PC-9 (cell line): ENCODE results near the gene NUDCD2. TPM values are rescaled to one million over a fixed set of nuclear protein-coding genes. Genes with fewer than 3 reads are reported as not detected.
"Not testable (repeated sequence)": the region's sequence is repeated elsewhere in the genome, so short reads cannot be mapped to it uniquely, and the experiment has no call there.

Experiments
- BruUV-seq: library from RNA; stranded (reverse); fragments of 400-500 nt; replicated peaks from 2 replicates; lab custom pipeline; 2021; lab: Mats Ljungman, UMichigan
- CTCF ChIA-PET: fragments of 300-600 bp; sonication (Branson Sonifier 250); formaldehyde crosslinking; loops from one replicate; lab custom pipeline; 2022; ENCODE audit warnings: antibody characterized with exemption; lab: Charles Lee
- POLR2A ChIA-PET: fragments of 300-600 bp; sonication (Branson Sonifier 250); formaldehyde crosslinking; loops from one replicate; lab custom pipeline; 2022; ENCODE audit warnings: antibody characterized with exemption; ENCODE audit not compliant: unreplicated experiment; lab: Charles Lee
- DNase-seq, 2 experiments: peaks; one replicate each; pipeline versions ENCODE4 v3.0.0 to v3.0.0-alpha.2; 2015 to 2022; ENCODE audit warnings: mixed read lengths in 1 of 2
- H2AFZ ChIP-seq: fragments of 200-600 bp; sonication (generic); 2 replicates; pipeline ENCODE4 v1.8.1; 2017; ENCODE audit warnings: antibody characterized with exemption
- H3F3A ChIP-seq: fragments of 200-600 bp; sonication (generic); 2 replicates; pipeline ENCODE4 v1.8.1; 2017; ENCODE audit warnings: antibody characterized with exemption, mild to moderate bottlenecking, low read depth; ENCODE audit not compliant: insufficient read depth
- H3K27ac ChIP-seq: fragments of 200-600 bp; sonication (generic); 2 replicates; pipeline ENCODE4 v1.6.1; 2016; ENCODE audit warnings: mixed run types
- H3K27me3 ChIP-seq: fragments of 200-600 bp; sonication (generic); 2 replicates; pipeline ENCODE4 v1.6.1; 2016; ENCODE audit warnings: low read depth, mixed run types; ENCODE audit not compliant: insufficient read depth
- H3K36me3 ChIP-seq: fragments of 200-600 bp; sonication (generic); 2 replicates; pipeline ENCODE4 v1.6.1; 2016; ENCODE audit warnings: low read depth, mixed run types
- H3K4me1 ChIP-seq: fragments of 200-600 bp; sonication (generic); replicated peaks from 2 replicates; pipeline ENCODE4 v1.6.1; 2016; ENCODE audit warnings: mixed run types; ENCODE audit not compliant: insufficient read depth
- H3K4me2 ChIP-seq: fragments of 200-600 bp; sonication (generic); 2 replicates; pipeline ENCODE4 v1.6.1; 2017; ENCODE audit warnings: mixed run types
- H3K4me3 ChIP-seq: fragments of 200-600 bp; sonication (generic); 2 replicates; pipeline ENCODE4 v1.6.1; 2016; ENCODE audit warnings: mixed run types
- H3K79me2 ChIP-seq: fragments of 200-600 bp; sonication (generic); 2 replicates; pipeline ENCODE4 v1.6.1; 2017; ENCODE audit warnings: low read depth, mixed run types
- H3K9me2 ChIP-seq: fragments of 200-600 bp; sonication (generic); 2 replicates; pipeline ENCODE4 v1.8.1; 2017; ENCODE audit warnings: mild to moderate bottlenecking; ENCODE audit not compliant: insufficient read depth
- H3K9me3 ChIP-seq: fragments of 200-600 bp; sonication (generic); 2 replicates; pipeline ENCODE4 v1.8.1; 2016; ENCODE audit warnings: low read depth; ENCODE audit not compliant: insufficient read depth
- H4K20me1 ChIP-seq: fragments of 200-600 bp; sonication (generic); 2 replicates; pipeline ENCODE4 v1.8.1; 2017; ENCODE audit not compliant: insufficient read depth
- EZH2 ChIP-seq: fragments of 200-600 bp; sonication (generic); IDR thresholded peaks from 2 replicates; pipeline ENCODE4 v1.8.0; 2017; ENCODE audit warnings: antibody characterized with exemption, low read depth
- intact Hi-C: fragments of 100-400 bp; cut with micrococcal nuclease; formaldehyde crosslinking; loops from one replicate; pipeline ENCODE4 v1.10.0; 2022; ENCODE audit not compliant: unreplicated experiment
- total RNA-seq: library from RNA; stranded (reverse); gene quantifications from 2 replicates; pipeline ENCODE4 v1.2.3, GENCODE V29; 2021
- TF ChIP-seq, protein P1 (sequence below): fragments of 200-600 bp; sonication (generic); conservative IDR thresholded peaks from 2 replicates; pipeline ENCODE4 v1.6.1; 2017; ENCODE audit warnings: mixed run types, antibody characterized with exemption, mild to moderate bottlenecking, moderate library complexity

The NUDCD2 gene
- total RNA-seq, 1 experiment from 2014 or later = 68.6 TPM

DNA sequence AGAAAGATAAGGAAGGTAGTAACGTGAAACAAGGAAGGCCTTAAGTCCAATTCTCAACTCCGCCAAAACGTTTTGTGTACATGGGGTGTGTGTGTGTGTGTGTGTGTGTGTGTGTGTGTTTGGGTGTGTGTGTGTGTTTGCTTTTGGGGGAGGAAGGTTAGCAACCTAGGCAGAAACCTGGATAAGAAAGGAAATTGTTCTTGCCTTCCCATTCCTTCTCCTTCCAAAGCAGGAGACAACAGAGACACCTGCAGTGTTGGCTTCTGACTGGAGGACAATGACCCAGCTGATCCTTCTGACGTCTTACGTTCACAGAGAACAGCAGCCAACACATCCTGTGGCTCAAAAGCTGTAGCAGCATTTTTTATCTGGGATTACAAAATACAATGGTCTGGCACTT, 26.6 kb downstream of the NUDCD2 start:
- no TSS peak for BruUV-seq
- Histone ChIP-seq H3K27ac (no peak overlapping the region), H3K36me3 (no peaks in the 10 kb centered on the region), H3K79me2 (peaks cover 7% of the 10 kb centered on the region), H3K4me2 (no peak overlapping the region), H2AFZ (no peak overlapping the region), H3K27me3 (no peaks in the 10 kb centered on the region), H3F3A (no peaks in the 10 kb centered on the region), H4K20me1 (no peaks in the 10 kb centered on the region), H3K9me3 (no peaks in the 10 kb centered on the region), H3K4me1 (peaks cover 9% of the 10 kb centered on the region; the same call in 1 of the 2 replicates), H3K4me3 (no peak overlapping the region), H3K9me2 (no peaks in the 10 kb centered on the region)
- no peak for DNase-seq
- POLR2A ChIA-PET = no interaction called here
- CTCF ChIA-PET = no interaction called here
- TF ChIP-seq EZH2 = no peak
- intact Hi-C loops = no loop called here

DNA sequence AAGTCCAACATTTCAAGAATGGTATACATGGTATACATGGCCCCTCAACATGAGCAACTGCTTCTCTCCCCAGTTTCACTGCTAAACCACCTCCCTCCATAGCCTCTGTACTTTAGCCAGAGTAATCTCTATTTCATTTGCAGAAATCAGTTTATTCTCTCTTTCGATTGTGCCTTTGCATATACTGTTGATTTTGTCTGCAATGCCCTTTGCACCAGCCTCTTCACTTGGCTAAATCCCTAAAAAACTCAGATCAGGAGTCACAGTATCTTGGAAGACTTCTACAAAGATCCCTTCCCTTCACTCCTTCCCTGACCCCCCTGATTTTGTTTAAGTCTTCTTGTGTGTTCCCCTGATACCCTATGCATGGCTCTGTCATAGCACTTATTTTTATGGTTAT, 27.4 kb downstream of the NUDCD2 start:
- Histone ChIP-seq H3K9me2 (no peaks in the 10 kb centered on the region), H3K9me3 (no peaks in the 10 kb centered on the region), H2AFZ (no peak overlapping the region), H3K4me1 (peaks cover 7% of the 10 kb centered on the region; the same call in 1 of the 2 replicates), H3K27ac (no peak overlapping the region), H3K79me2 (no peaks in the 10 kb centered on the region), H3K4me3 (no peak overlapping the region), H3K4me2 (no peak overlapping the region), H4K20me1 (no peaks in the 10 kb centered on the region), H3K27me3 (no peaks in the 10 kb centered on the region), H3F3A (no peaks in the 10 kb centered on the region), H3K36me3 (no peaks in the 10 kb centered on the region)
- no peak for DNase-seq
- ChIA-PET CTCF (no interaction called here), POLR2A (no interaction called here)
- TF ChIP-seq, protein P1, sequence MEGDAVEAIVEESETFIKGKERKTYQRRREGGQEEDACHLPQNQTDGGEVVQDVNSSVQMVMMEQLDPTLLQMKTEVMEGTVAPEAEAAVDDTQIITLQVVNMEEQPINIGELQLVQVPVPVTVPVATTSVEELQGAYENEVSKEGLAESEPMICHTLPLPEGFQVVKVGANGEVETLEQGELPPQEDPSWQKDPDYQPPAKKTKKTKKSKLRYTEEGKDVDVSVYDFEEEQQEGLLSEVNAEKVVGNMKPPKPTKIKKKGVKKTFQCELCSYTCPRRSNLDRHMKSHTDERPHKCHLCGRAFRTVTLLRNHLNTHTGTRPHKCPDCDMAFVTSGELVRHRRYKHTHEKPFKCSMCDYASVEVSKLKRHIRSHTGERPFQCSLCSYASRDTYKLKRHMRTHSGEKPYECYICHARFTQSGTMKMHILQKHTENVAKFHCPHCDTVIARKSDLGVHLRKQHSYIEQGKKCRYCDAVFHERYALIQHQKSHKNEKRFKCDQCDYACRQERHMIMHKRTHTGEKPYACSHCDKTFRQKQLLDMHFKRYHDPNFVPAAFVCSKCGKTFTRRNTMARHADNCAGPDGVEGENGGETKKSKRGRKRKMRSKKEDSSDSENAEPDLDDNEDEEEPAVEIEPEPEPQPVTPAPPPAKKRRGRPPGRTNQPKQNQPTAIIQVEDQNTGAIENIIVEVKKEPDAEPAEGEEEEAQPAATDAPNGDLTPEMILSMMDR = no peak
- TF ChIP-seq EZH2 = no peak
- BruUV-seq = no TSS peak
- intact Hi-C loops = no loop called here

DNA sequence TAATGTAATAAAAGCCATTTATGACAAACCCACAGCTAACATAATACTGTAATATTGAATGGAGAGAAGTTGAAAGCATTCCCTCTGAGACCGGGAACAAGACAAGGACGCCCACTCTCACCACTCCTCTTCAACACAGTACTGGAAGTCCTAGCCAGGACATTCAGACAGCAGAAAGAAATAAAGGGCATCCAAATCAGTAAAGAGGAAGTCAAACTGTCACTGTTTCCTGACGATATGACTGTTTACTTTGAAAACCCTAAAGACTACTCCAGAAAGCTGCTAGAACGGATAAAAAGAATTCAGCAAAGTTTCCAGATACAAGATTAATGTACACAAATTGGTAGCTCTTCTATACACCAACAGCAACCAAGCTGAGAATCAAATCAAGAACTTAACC, 33.8 kb downstream of the NUDCD2 start:
- H3K79me2 ChIP-seq, H3K9me3 ChIP-seq, intact Hi-C loops, H2AFZ ChIP-seq, H3K4me3 ChIP-seq, H3K27me3 ChIP-seq, H3F3A ChIP-seq, H3K9me2 ChIP-seq, H4K20me1 ChIP-seq, BruUV-seq, CTCF ChIA-PET, DNase-seq, POLR2A ChIA-PET, H3K36me3 ChIP-seq, H3K4me1 ChIP-seq, H3K27ac ChIP-seq, H3K4me2 ChIP-seq: not testable (repeated sequence)

DNA sequence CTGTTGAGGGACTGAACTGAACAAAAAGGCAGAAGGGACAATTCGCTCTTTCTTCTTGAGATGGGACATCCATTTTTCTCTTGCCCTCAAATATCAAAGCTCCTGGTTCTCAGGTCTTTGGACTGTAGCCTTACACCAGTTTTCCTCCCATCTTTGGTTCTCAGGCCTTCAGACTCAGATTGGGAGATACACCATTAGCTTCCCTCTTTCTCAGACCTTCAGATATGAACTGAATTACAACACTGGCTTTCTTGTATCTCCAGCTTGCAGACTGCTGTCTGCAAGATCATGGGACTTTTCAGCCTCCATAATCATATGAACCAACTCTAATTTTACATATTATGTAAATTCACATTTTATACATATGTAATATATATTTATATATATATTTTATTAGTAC, 35.1 kb downstream of the NUDCD2 start:
- no peak overlapping the region for H3K4me3 ChIP-seq
- no peak overlapping the region for H3K27ac ChIP-seq
- H3K9me2 ChIP-seq = no peaks in the 10 kb centered on the region
- TF ChIP-seq, protein P1 = no peak
- TF ChIP-seq EZH2 = no peak
- BruUV-seq = no TSS peak
- intact Hi-C loops = no loop called here
- H3K79me2 ChIP-seq = no peaks in the 10 kb centered on the region
- no peaks in the 10 kb centered on the region for H3K4me1 ChIP-seq
- no peaks in the 10 kb centered on the region for H3K27me3 ChIP-seq
- DNase-seq = no peak
- H4K20me1 ChIP-seq = no peaks in the 10 kb centered on the region
- ChIA-PET CTCF (no interaction called here), POLR2A (no interaction called here)
- no peaks in the 10 kb centered on the region for H3K36me3 ChIP-seq
- no peak overlapping the region for H3K4me2 ChIP-seq
- H2AFZ ChIP-seq = no peak overlapping the region
- no peaks in the 10 kb centered on the region for H3F3A ChIP-seq
- H3K9me3 ChIP-seq = no peaks in the 10 kb centered on the region

DNA sequence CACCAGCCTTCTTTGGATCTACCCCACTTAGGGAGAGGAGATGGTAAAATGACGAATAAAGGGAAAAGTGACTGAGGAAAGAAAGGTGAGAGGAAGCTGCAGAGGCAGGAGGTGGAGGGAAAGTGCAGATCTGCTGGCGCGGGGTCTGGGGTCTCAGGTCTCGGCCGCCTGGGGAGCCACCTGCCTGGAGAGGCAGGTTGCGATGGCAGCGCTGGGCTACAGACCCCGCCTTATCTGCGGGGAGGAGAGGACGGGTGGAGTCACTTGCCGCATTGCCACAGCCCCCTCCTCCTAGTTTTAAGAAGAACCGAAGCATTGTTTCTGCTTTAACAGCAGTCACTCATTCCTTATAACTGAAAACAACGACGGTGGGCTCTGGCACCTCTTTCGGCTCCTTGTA, 44.2 kb downstream of the NUDCD2 start:
- H3K9me3 ChIP-seq, DNase-seq, BruUV-seq, H3K9me2 ChIP-seq, intact Hi-C loops, H3K4me1 ChIP-seq, H3K4me2 ChIP-seq, H2AFZ ChIP-seq, H3K27ac ChIP-seq, H4K20me1 ChIP-seq, POLR2A ChIA-PET, H3K79me2 ChIP-seq, H3F3A ChIP-seq, H3K36me3 ChIP-seq, H3K4me3 ChIP-seq: not testable (repeated sequence)
- CTCF ChIA-PET = interaction anchor here (0.7 kb wide), 1 partner anchor 488 kb away, joined by 5 read pairs; no protein-coding TSS in a partner anchor
- H3K27me3 ChIP-seq = peaks cover 12% of the 10 kb centered on the region
